ENCODE measurements around the gene FBXL20.

The FBXL20 gene

DNA sequence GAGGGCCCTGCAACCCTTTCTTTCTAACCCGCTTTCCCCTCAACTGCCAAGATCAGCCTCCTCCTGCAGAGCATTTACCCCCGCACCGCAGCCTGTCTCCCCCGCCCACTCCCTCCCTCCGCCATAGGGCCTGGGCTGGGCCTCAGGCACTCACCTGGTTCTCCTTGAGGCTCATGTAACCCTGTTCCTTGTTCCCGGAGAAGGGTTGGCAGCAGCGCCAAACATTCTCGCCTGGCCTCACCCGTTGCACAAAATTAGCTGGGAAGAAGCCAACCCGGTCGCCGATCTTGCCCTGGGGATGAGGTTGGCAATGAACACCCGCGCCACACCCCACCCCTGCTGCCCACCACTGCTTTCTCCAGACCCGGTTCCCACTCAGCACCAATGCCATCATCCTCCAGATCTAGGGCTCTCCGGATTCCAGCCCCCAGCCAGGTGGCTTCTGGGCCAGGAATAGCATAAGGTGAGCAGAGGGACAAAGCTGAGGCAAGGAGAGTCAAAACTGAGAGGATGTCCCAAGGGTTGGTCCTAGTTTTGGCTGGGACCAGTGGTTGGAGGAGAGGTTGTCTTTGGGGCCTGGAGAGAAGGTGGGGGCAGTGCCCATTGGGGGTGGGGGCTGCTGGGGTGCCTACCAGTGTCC lies 188.5 kb downstream of the FBXL20 start:
- no peaks in the 10 kb centered on the region for H4K20me1 ChIP-seq (ENCODE audit: insufficient read depth, low read length, poor library complexity, severe bottlenecking)
- no peaks in the 10 kb centered on the region for H3K36me3 ChIP-seq (ENCODE audit: insufficient read depth, low read length)
- TF ChIP-seq, protein P1, sequence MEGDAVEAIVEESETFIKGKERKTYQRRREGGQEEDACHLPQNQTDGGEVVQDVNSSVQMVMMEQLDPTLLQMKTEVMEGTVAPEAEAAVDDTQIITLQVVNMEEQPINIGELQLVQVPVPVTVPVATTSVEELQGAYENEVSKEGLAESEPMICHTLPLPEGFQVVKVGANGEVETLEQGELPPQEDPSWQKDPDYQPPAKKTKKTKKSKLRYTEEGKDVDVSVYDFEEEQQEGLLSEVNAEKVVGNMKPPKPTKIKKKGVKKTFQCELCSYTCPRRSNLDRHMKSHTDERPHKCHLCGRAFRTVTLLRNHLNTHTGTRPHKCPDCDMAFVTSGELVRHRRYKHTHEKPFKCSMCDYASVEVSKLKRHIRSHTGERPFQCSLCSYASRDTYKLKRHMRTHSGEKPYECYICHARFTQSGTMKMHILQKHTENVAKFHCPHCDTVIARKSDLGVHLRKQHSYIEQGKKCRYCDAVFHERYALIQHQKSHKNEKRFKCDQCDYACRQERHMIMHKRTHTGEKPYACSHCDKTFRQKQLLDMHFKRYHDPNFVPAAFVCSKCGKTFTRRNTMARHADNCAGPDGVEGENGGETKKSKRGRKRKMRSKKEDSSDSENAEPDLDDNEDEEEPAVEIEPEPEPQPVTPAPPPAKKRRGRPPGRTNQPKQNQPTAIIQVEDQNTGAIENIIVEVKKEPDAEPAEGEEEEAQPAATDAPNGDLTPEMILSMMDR (conservative IDR thresholded peaks at IDR 0.05; ENCODE audit: low read length), result no peak
- TF ChIP-seq EZH2phosphoT487 (IDR thresholded peaks at IDR 0.05; ENCODE audit: borderline replicate concordance), result no peak

GRCh38 chr17:39212195-39212810 lies 189.1 kb downstream of the FBXL20 start:
- H3K4me2 ChIP-seq (ENCODE audit: low read depth, low read length, poor library complexity, severe bottlenecking), result no peak overlapping the region
- no peak overlapping the region for H3K4me3 ChIP-seq (ENCODE audit: low read length, poor library complexity, severe bottlenecking)
- H3K9me2 ChIP-seq (replicated peaks; ENCODE audit: low read depth, low read length), result no peaks in the 10 kb centered on the region
- no peak overlapping the region for H2AFZ ChIP-seq (ENCODE audit: low read length)
- H4K20me1 ChIP-seq (ENCODE audit: insufficient read depth, low read length, poor library complexity, severe bottlenecking), result no peaks in the 10 kb centered on the region
- H3K36me3 ChIP-seq (ENCODE audit: insufficient read depth, low read length), result no peaks in the 10 kb centered on the region
- TF ChIP-seq, protein P1 (conservative IDR thresholded peaks at IDR 0.05; ENCODE audit: low read length), result no peak
- TF ChIP-seq EZH2phosphoT487 (IDR thresholded peaks at IDR 0.05; ENCODE audit: borderline replicate concordance), result no peak
- H3F3A ChIP-seq (ENCODE audit: low read depth), result no peaks in the 10 kb centered on the region
- no peaks in the 10 kb centered on the region for H3K4me1 ChIP-seq (ENCODE audit: insufficient read depth, low read length, poor library complexity, severe bottlenecking)
- no peaks in the 10 kb centered on the region for H3K9me3 ChIP-seq (ENCODE audit: insufficient read depth, low read depth, low read length)
- H3K79me2 ChIP-seq (ENCODE audit: insufficient read depth, low read length), result no peaks in the 10 kb centered on the region
- no peaks in the 10 kb centered on the region for H3K27me3 ChIP-seq (ENCODE audit: insufficient read depth, low read length, poor library complexity, severe bottlenecking)
- no peak overlapping the region for H3K9ac ChIP-seq (ENCODE audit: low read depth, low read length, poor library complexity, severe bottlenecking)

More for the DNA sequence above, 188.5 kb downstream of the FBXL20 start:
- no peaks in the 10 kb centered on the region for H3K9me2 ChIP-seq (replicated peaks; ENCODE audit: low read depth, low read length)
- no peaks in the 10 kb centered on the region for H3K79me2 ChIP-seq (ENCODE audit: insufficient read depth, low read length)
- H3K4me3 ChIP-seq (ENCODE audit: low read length, poor library complexity, severe bottlenecking), result no peak overlapping the region
- H2AFZ ChIP-seq (ENCODE audit: low read length), result no peak overlapping the region
- no peaks in the 10 kb centered on the region for H3K4me1 ChIP-seq (ENCODE audit: insufficient read depth, low read length, poor library complexity, severe bottlenecking)
- H3K9me3 ChIP-seq (ENCODE audit: insufficient read depth, low read depth, low read length), result no peaks in the 10 kb centered on the region
- no peaks in the 10 kb centered on the region for H3K27me3 ChIP-seq (ENCODE audit: insufficient read depth, low read length, poor library complexity, severe bottlenecking)
- H3K9ac ChIP-seq (ENCODE audit: low read depth, low read length, poor library complexity, severe bottlenecking), result no peak overlapping the region
- H3K4me2 ChIP-seq (ENCODE audit: low read depth, low read length, poor library complexity, severe bottlenecking), result no peak overlapping the region
- no peaks in the 10 kb centered on the region for H3F3A ChIP-seq (ENCODE audit: low read depth)

DNA sequence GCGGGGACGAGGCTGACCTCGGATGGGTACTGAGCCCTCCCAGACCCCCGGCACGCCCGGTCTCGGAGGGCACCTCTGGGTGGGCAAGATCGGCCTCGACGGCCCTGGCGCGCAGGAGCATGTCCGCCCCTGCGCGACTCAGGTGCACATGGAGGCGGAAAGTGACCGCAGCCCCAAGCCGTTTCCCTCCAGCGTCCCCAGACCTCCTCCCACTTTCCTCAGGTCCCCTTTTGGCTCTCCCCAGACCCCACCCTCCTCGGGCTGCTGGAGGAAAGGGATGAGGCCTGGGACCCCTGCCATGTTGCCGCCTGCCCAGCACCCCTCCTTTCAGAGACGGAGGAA lies 191.4 kb downstream of the FBXL20 start:
- Histone ChIP-seq H3K4me3 (ENCODE audit: low read length, poor library complexity, severe bottlenecking) (no peak overlapping the region), H3K9me3 (ENCODE audit: insufficient read depth, low read depth, low read length) (no peaks in the 10 kb centered on the region), H3K36me3 (ENCODE audit: insufficient read depth, low read length) (peaks cover 2% of the 10 kb centered on the region; the same call in 1 of the 2 replicates), H3F3A (ENCODE audit: low read depth) (no peaks in the 10 kb centered on the region), H3K4me1 (ENCODE audit: insufficient read depth, low read length, poor library complexity, severe bottlenecking) (no peaks in the 10 kb centered on the region), H3K9me2 (replicated peaks; ENCODE audit: low read depth, low read length) (no peaks in the 10 kb centered on the region), H2AFZ (ENCODE audit: low read length) (no peak overlapping the region), H3K79me2 (ENCODE audit: insufficient read depth, low read length) (no peaks in the 10 kb centered on the region), H4K20me1 (ENCODE audit: insufficient read depth, low read length, poor library complexity, severe bottlenecking) (peaks cover 2% of the 10 kb centered on the region), H3K9ac (ENCODE audit: low read depth, low read length, poor library complexity, severe bottlenecking) (no peak overlapping the region), H3K4me2 (ENCODE audit: low read depth, low read length, poor library complexity, severe bottlenecking) (no peak overlapping the region), H3K27me3 (ENCODE audit: insufficient read depth, low read length, poor library complexity, severe bottlenecking) (no peaks in the 10 kb centered on the region)
- TF ChIP-seq, protein P1 (conservative IDR thresholded peaks at IDR 0.05; ENCODE audit: low read length), result no peak
- no peak for TF ChIP-seq EZH2phosphoT487 (IDR thresholded peaks at IDR 0.05; ENCODE audit: borderline replicate concordance)

Data from Loucy (cell line).